ENCODE data around the gene NUP153.

NUP153 gene

DNA sequence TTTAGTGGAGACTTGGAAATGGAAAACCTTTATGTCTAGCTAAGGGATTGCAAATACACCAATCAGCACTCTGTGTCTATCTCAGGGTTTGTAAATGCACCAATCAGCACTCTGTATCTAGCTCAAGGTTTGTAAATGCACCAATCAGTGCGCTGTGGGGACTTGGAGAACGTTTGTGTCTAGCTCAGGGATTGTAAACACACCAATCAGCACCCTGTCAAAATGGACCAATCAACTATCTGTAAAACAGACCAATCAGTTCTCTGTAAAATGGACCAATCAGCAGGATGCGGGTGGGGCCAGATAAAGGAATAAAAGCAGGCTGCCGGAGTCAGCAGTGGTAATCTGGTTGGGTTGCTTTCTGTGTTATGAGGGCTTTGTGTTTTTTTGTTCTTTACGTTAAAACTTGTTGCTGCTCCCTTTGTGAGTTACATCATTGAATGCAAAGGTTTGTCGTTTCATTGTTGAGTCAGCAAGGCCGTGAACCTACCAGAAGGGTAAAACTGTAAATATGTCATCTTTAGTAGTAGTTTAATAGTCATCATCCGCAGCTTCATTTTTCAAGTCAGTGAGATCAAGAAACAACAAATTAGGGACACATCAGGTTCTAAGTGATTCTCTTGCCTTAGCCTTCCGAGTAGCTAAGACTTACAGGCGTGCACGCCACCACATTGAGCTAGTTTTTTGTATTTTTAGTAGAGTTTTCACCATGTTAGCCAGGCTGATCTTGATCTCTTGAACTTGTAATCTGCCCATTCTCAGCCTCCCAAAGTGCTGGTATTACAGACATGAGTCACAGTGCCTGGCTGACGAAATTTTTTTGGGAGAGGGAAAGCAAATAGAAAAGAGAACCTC, 22.7 kb upstream of the NUP153 start:
- Histone ChIP-seq H3K9ac (ENCODE audit: low read depth, low read length) (no peak overlapping the region), H3K27ac (ENCODE audit: low read depth, low read length) (no peak overlapping the region), H3K9me3 (ENCODE audit: insufficient read depth, low read depth, low read length) (no peaks in the 10 kb centered on the region), H3K27me3 (ENCODE audit: insufficient read depth, low read length) (no peaks in the 10 kb centered on the region), H3K4me3 (ENCODE audit: low read length) (no peak overlapping the region), H3K36me3 (ENCODE audit: insufficient read depth, low read length) (no peaks in the 10 kb centered on the region), H3K4me1 (ENCODE audit: insufficient read depth, low read length) (peaks cover 2% of the 10 kb centered on the region; the same call in 1 of the 2 replicates)
- whole genome bisulfite sequencing = 95% methylated on average over 12 of the region's 12 CpGs

DNA sequence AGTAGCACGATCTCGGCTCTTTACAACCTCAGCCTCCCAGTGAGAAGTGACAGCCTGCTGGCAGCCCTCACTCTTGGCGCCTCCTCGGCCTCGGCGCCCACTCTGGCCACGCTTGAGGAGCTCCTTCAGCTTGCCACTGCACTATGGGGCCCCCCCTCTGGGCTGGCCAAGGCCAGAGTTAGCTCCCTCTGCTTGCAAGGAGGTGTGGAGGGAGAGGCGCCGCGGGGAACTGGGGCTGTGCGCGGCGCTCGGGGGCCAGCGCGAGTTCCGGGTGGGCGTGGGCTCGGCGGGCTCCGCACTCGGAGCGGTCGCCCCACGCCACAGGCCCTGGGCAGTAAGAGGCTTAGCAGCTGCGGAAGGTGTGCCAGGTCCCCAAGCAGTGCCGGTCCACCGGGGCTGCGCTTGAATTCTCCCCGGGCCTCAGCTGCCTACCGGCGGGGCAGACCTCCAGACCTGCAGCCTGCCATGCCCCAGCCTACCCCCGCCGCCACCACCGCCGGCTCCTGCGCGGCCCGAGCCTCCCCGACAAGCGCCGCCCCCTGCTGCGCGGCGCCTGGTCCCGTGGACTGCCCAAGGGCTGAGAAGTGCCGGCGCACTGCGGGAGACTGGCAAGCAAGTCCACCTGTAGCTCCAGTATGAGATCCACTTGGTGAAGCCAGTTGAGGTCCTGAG, 22.0 kb upstream of the NUP153 start:
- H3K36me3 ChIP-seq (ENCODE audit: insufficient read depth, low read length) = no peaks in the 10 kb centered on the region
- H3K27ac ChIP-seq (ENCODE audit: low read depth, low read length) = no peak overlapping the region
- H3K9me3 ChIP-seq (ENCODE audit: insufficient read depth, low read depth, low read length) = no peaks in the 10 kb centered on the region
- no peak overlapping the region for H3K4me3 ChIP-seq (ENCODE audit: low read length)
- H3K4me1 ChIP-seq (ENCODE audit: insufficient read depth, low read length) = peaks cover 2% of the 10 kb centered on the region; the same call in 1 of the 2 replicates
- H3K27me3 ChIP-seq (ENCODE audit: insufficient read depth, low read length) = no peaks in the 10 kb centered on the region
- no peak overlapping the region for H3K9ac ChIP-seq (ENCODE audit: low read depth, low read length)
- 96% methylated on average over 49 of the region's 49 CpGs for WGBS

DNA sequence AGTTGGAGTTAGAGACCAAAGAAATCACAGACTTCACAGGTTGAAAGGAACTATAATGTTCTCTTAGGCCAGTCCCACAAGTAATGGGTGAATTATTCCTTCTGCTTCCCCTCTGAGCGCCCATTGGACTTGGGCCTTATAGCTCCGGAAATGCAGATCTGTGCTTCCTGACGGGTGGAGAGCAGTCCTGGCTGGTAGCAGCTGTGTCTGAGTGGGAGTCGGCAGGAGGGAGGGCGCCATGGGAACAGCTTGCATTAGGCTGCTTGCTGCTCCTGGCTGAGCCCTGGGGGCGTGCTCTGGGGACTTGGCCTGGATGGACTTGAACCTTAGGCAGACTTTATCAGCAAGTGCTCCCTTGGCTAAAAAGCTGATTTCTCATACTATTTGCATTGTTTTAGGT, 18.4 kb upstream of the NUP153 start:
- Histone ChIP-seq H3K27me3 (ENCODE audit: insufficient read depth, low read length) (no peaks in the 10 kb centered on the region), H3K4me3 (ENCODE audit: low read length) (no peak overlapping the region), H3K36me3 (ENCODE audit: insufficient read depth, low read length) (no peaks in the 10 kb centered on the region), H3K9me3 (ENCODE audit: insufficient read depth, low read depth, low read length) (no peaks in the 10 kb centered on the region), H3K4me1 (ENCODE audit: insufficient read depth, low read length) (peaks cover 2% of the 10 kb centered on the region; the same call in 1 of the 2 replicates), H3K9ac (ENCODE audit: low read depth, low read length) (no peak overlapping the region), H3K27ac (ENCODE audit: low read depth, low read length) (no peak overlapping the region)
- 17% methylated on average over 6 of the region's 6 CpGs for WGBS

DNA sequence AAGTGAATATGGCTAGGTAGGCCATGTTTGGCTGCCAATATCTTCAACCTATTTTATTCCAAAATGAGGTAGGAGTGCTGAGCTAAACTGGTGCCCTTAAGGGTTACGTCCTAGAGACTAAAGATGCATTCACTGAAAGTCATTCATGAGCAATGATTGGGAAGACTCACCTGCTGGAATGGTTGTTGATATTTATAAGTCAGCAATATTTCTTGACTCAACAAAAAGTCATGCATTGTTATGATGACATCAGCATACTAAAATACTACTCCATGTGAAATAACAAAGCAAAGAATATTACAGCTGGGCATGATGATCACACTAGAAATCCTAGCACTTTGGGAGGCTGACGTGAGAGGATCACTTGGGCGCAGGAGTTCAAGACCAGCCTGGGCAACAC, 17.6 kb upstream of the NUP153 start:
- Histone ChIP-seq H3K9me3 (ENCODE audit: insufficient read depth, low read depth, low read length) (no peaks in the 10 kb centered on the region), H3K36me3 (ENCODE audit: insufficient read depth, low read length) (no peaks in the 10 kb centered on the region), H3K4me3 (ENCODE audit: low read length) (no peak overlapping the region), H3K4me1 (ENCODE audit: insufficient read depth, low read length) (peaks cover 2% of the 10 kb centered on the region; the same call in 1 of the 2 replicates), H3K27ac (ENCODE audit: low read depth, low read length) (no peak overlapping the region), H3K27me3 (ENCODE audit: insufficient read depth, low read length) (no peaks in the 10 kb centered on the region), H3K9ac (ENCODE audit: low read depth, low read length) (no peak overlapping the region)
- 84% methylated on average over 3 of the region's 3 CpGs for WGBS

DNA sequence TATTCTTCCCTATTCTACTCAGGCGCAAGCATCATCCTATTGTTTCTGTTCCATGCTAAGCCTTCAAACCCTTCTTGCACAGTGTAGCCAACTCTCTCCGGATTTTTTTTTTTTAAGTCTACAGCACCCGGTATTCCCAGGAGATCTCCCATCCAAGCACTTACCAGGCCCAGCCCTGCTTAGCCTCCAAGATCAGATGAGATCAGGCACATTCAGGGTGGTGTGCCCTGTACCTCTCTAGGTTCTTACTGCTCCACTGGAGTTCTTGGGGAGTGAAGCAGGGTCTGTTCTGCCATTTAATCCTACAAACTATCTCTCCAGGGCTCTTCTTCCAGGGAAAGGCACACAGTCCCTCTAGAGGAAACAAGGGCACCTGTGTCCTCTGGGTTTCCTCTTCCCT, 14.9 kb upstream of the NUP153 start:
- WGBS = 72% methylated on average over 3 of the region's 3 CpGs
- Histone ChIP-seq H3K4me3 (ENCODE audit: low read length) (no peak overlapping the region), H3K27ac (ENCODE audit: low read depth, low read length) (no peak overlapping the region), H3K9me3 (ENCODE audit: insufficient read depth, low read depth, low read length) (no peaks in the 10 kb centered on the region), H3K9ac (ENCODE audit: low read depth, low read length) (no peak overlapping the region), H3K36me3 (ENCODE audit: insufficient read depth, low read length) (no peaks in the 10 kb centered on the region), H3K27me3 (ENCODE audit: insufficient read depth, low read length) (no peaks in the 10 kb centered on the region), H3K4me1 (ENCODE audit: insufficient read depth, low read length) (peaks cover 2% of the 10 kb centered on the region; the same call in 1 of the 2 replicates)

DNA sequence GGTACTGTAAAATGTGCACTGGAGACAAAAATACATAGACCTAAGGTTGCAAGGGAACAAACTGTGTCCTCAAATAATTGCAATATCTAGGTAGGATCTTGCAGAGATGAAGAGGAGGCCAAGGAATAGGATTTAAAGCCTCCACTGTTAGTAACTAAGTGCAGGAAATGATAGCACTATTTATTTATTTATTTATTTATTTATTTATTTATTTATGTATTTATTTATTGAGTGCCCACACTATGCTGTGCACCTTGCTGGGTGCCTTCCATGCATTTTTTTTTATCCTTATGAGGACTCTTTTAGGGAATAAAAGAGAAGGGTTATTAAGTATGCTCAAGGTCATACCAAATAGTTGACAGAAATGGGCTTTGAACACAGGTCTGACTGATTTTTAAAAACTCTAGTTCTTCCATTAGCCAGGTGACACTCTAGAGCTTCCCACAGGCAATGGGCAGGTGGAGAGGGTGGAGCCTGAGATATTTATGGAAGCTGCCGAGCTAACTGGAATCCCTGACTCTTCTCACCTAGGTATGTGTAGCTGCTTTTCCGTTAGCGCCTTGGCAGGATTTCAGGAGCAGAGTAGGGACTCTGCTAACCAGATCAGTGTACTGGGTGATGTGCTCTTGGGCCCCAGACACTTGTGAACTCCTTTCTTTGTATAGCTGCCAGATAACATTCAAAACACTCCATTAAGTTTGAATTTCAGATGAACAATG, 12.8 kb upstream of the NUP153 start:
- 76% methylated on average over 3 of the region's 3 CpGs for WGBS
- no peak overlapping the region for H3K9ac ChIP-seq (ENCODE audit: low read depth, low read length)
- H3K9me3 ChIP-seq (ENCODE audit: insufficient read depth, low read depth, low read length) = no peaks in the 10 kb centered on the region
- no peaks in the 10 kb centered on the region for H3K27me3 ChIP-seq (ENCODE audit: insufficient read depth, low read length)
- H3K4me3 ChIP-seq (ENCODE audit: low read length) = no peak overlapping the region
- peaks cover 11% of the 10 kb centered on the region; the same call in 1 of the 2 replicates for H3K4me1 ChIP-seq (ENCODE audit: insufficient read depth, low read length)
- H3K27ac ChIP-seq (ENCODE audit: low read depth, low read length) = no peak overlapping the region
- no peaks in the 10 kb centered on the region for H3K36me3 ChIP-seq (ENCODE audit: insufficient read depth, low read length)

DNA sequence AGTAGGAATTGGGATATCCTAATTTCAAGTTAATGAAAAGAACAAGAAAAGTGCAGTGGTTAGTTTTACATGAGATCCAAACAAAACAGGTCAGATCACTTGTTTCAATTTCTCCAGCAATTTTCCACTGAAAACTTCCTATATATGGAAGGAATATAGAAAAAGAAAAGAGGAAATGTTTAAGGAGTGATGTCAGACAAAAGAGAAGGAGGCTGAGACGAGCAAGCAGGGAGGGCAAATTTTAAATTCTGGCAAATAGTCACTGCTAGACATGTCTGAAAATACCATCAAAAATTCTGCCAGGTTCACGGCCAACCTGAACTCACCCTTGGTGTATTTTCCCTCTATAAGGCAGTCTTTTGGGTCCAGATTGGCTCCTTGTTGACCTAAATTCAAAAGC, 9.5 kb upstream of the NUP153 start:
- Histone ChIP-seq H3K4me3 (ENCODE audit: low read length) (no peak overlapping the region), H3K9me3 (ENCODE audit: insufficient read depth, low read depth, low read length) (no peaks in the 10 kb centered on the region), H3K9ac (ENCODE audit: low read depth, low read length) (no peak overlapping the region), H3K36me3 (ENCODE audit: insufficient read depth, low read length) (no peaks in the 10 kb centered on the region), H3K4me1 (ENCODE audit: insufficient read depth, low read length) (peaks cover 18% of the 10 kb centered on the region), H3K27me3 (ENCODE audit: insufficient read depth, low read length) (no peaks in the 10 kb centered on the region), H3K27ac (ENCODE audit: low read depth, low read length) (no peak overlapping the region)
- WGBS = 73% methylated on average over 2 of the region's 2 CpGs

DNA sequence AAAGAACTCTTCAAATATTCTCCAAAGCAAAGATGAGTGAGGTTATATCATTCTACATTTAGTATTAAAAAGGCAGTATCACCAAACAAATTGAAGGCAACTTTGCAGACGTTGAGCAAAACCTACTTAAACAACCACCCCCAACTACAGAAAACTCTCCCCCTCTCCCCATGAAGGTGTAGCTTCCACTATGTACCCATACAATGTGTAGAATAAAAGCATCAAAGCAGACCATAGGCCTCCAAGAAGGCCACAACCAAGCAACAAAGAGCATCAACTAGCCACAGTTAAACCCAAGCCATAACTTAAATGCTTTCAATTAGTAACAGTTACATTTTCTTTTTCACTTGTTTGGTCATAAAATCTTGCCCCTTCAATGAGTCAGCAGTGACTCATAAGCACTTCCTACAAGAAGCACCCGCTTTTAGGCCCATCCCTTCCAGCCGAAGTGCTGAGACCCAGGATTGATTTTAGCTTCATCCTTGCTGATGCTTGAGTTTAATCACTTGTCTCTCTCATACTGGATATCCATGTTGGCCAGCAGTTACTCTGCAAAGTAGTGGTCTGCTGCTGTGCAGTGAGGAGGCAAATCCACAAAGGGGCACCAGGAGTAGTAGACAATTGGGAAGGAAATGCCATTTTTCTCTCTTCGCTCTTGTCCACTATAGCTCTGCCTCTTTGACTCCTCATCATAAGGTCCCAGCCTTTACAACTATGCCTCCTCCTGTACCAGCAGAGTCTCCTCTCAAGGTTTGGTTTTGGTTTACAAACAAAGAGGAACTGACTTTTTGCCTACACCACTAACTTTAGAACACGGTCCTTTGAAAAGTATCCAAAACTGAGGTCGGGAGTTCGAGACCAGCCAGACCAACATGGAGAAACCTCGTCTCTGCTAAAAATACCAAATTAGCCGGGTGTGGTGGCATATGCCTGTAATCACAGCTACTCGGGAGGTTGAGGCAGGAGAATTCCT, 8.4 kb upstream of the NUP153 start:
- Histone ChIP-seq H3K9me3 (ENCODE audit: insufficient read depth, low read depth, low read length) (no peaks in the 10 kb centered on the region), H3K36me3 (ENCODE audit: insufficient read depth, low read length) (no peaks in the 10 kb centered on the region), H3K4me3 (ENCODE audit: low read length) (no peak overlapping the region), H3K27me3 (ENCODE audit: insufficient read depth, low read length) (no peaks in the 10 kb centered on the region), H3K9ac (ENCODE audit: low read depth, low read length) (peak overlapping the region; percentile 5; the same call in 1 of the 2 replicates), H3K4me1 (ENCODE audit: insufficient read depth, low read length) (peaks cover 18% of the 10 kb centered on the region), H3K27ac (ENCODE audit: low read depth, low read length) (0 out of 2 replicates have a peak overlapping the region, but pooled peaks have one; percentile 24)
- 73% methylated on average over 10 of the region's 10 CpGs for WGBS

DNA sequence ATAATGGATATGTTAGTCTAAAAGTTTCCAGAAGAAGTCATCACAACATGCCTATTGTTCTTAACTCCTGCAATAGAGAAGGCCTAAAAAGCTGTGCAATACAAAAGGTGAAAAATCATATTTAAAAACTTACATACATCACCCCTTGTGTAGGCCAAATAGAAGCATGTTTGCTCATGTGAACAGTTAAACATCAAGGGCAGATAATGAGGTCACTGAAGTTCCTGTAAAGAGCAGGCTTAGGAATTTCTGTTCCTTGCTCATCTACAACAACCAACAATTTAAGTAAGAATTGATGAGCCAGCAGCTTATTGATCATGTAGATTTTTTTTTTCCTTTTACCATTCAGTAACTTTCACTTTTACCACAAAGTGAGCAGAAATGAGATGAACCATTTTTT, 7.5 kb upstream of the NUP153 start:
- no peaks in the 10 kb centered on the region for H3K36me3 ChIP-seq (ENCODE audit: insufficient read depth, low read length)
- peaks cover 18% of the 10 kb centered on the region for H3K4me1 ChIP-seq (ENCODE audit: insufficient read depth, low read length)
- no peaks in the 10 kb centered on the region for H3K27me3 ChIP-seq (ENCODE audit: insufficient read depth, low read length)
- H3K9ac ChIP-seq (ENCODE audit: low read depth, low read length) = no peak overlapping the region
- H3K4me3 ChIP-seq (ENCODE audit: low read length) = no peak overlapping the region
- H3K9me3 ChIP-seq (ENCODE audit: insufficient read depth, low read depth, low read length) = no peaks in the 10 kb centered on the region
- no peak overlapping the region for H3K27ac ChIP-seq (ENCODE audit: low read depth, low read length)

DNA sequence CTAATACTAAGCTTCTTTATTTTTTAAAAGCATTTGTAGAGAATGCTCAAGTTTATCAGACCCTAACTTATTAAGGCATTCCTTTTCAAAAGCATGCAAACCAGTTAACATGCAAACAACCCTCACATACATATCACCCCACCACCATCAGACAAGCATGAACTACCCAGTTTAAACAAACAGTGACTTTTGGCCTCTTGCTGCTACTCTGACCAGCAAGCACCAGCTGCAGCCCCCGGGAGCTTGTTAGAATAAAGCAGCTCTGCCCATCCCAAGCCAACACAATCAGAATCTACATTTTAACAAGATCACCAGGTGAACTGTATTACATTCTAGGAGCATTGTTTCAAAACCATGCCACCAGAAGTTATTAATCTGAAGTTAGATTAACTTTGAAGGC, 5.9 kb upstream of the NUP153 start:
- no peaks in the 10 kb centered on the region for H3K27me3 ChIP-seq (ENCODE audit: insufficient read depth, low read length)
- H3K4me1 ChIP-seq (ENCODE audit: insufficient read depth, low read length) = peaks cover 19% of the 10 kb centered on the region
- H3K36me3 ChIP-seq (ENCODE audit: insufficient read depth, low read length) = no peaks in the 10 kb centered on the region
- H3K9me3 ChIP-seq (ENCODE audit: insufficient read depth, low read depth, low read length) = no peaks in the 10 kb centered on the region
- no peak overlapping the region; the same call in 1 of the 2 replicates for H3K27ac ChIP-seq (ENCODE audit: low read depth, low read length)
- H3K4me3 ChIP-seq (ENCODE audit: low read length) = no peak overlapping the region
- 42% methylated on average over 1 of the region's 1 CpG for WGBS
- no peak overlapping the region for H3K9ac ChIP-seq (ENCODE audit: low read depth, low read length)
